ENCODE results near the gene OR6Y1. TPM values are rescaled to one million over a fixed set of nuclear protein-coding genes. Genes with fewer than 3 reads are reported as not detected.

OR6Y1 gene
- total RNA-seq, 4 donors from 2014 or later: not detected

- H3K36me3 ChIP-seq: no peaks in the 10 kb centered on the region
- no peak for TF ChIP-seq POLR2A (IDR thresholded peaks at IDR 0.05)
- TF ChIP-seq, protein P1, sequence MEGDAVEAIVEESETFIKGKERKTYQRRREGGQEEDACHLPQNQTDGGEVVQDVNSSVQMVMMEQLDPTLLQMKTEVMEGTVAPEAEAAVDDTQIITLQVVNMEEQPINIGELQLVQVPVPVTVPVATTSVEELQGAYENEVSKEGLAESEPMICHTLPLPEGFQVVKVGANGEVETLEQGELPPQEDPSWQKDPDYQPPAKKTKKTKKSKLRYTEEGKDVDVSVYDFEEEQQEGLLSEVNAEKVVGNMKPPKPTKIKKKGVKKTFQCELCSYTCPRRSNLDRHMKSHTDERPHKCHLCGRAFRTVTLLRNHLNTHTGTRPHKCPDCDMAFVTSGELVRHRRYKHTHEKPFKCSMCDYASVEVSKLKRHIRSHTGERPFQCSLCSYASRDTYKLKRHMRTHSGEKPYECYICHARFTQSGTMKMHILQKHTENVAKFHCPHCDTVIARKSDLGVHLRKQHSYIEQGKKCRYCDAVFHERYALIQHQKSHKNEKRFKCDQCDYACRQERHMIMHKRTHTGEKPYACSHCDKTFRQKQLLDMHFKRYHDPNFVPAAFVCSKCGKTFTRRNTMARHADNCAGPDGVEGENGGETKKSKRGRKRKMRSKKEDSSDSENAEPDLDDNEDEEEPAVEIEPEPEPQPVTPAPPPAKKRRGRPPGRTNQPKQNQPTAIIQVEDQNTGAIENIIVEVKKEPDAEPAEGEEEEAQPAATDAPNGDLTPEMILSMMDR (IDR thresholded peaks at IDR 0.05 in 4 of 5, conservative IDR thresholded peaks at IDR 0.05 in 1 of 5): no peak
- no peak for ATAC-seq
- in situ Hi-C loops (cut with MboI; ENCODE audit: low sequenced_read_pairs in 4 of 4) (no loop called here), intact Hi-C loops (cut with DNase I; ENCODE audit: low total_unique reads) (no loop called here)
- H3K27me3 ChIP-seq: no peaks in the 10 kb centered on the region
- H3K27ac ChIP-seq: no peak overlapping the region
- no peak for DNase-seq
- no peaks in the 10 kb centered on the region for H3K4me1 ChIP-seq
- no peak overlapping the region for H3K4me3 ChIP-seq
- no peaks in the 10 kb centered on the region for H3K9me3 ChIP-seq
Observed at GRCh38 chr1:158559696-158560095, 5.5 kb upstream of the OR6Y1 start.

DNA sequence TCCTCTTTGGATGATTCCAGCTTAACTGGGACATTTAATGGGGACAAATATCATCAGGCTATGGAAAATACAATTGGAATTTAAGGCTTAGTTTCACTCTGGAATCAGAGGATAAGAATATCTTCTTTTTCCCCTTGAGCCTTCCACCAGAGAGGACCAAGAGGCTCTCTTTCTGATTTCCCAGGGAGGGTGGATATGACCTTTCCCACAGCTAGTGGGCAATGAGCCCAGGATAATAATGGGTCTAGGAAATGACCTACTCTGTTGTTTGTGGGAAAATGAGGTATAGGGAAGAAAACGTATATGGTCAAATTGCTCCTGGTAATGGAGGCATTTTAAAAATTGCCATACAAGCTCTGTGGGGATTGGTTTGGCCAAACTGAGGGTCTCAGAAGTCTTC lies 1.9 kb downstream of the OR6Y1 start:
- Histone ChIP-seq H3K4me3 (no peak overlapping the region), H3K27ac (no peak overlapping the region), H3K27me3 (no peaks in the 10 kb centered on the region), H3K4me1 (no peaks in the 10 kb centered on the region), H3K9me3 (no peaks in the 10 kb centered on the region), H3K36me3 (no peaks in the 10 kb centered on the region)
- intact Hi-C loops (cut with DNase I; ENCODE audit: low total_unique reads) (no loop called here), in situ Hi-C loops (cut with MboI; ENCODE audit: low sequenced_read_pairs in 4 of 4) (no loop called here)
- ATAC-seq (no peak), DNase-seq (no peak)
- TF ChIP-seq, protein P1 (IDR thresholded peaks at IDR 0.05 in 4 of 5, conservative IDR thresholded peaks at IDR 0.05 in 1 of 5): no peak
- no peak for TF ChIP-seq POLR2A (IDR thresholded peaks at IDR 0.05)

DNA sequence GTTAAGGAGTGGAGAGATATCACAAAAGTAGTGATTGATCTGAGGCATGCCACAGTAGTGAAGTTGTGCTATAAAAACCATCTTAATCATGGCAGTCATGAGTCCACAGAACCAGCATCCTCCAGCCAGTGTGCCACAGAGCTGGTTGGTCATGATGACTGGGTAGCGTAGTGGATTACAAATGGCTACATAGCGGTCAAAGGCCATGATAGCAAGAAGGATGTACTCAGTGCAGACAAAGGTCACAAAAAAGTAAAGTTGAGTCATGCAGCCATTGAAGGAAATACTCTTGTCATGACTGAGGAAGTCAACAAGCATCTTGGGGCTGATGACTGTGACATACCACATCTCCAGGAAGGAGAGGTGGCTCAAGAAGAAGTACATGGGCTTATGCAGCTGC lies 6.7 kb downstream of the OR6Y1 start:
- DNase-seq (no peak), ATAC-seq (no peak)
- Histone ChIP-seq H3K4me3 (no peak overlapping the region), H3K9me3 (no peaks in the 10 kb centered on the region), H3K27me3 (no peaks in the 10 kb centered on the region), H3K27ac (no peak overlapping the region), H3K36me3 (no peaks in the 10 kb centered on the region), H3K4me1 (no peaks in the 10 kb centered on the region)
- in situ Hi-C loops (cut with MboI; ENCODE audit: low sequenced_read_pairs in 4 of 4): no loop called here
- TF ChIP-seq, protein P1 (IDR thresholded peaks at IDR 0.05 in 4 of 5, conservative IDR thresholded peaks at IDR 0.05 in 1 of 5): no peak
- no peak for TF ChIP-seq POLR2A (IDR thresholded peaks at IDR 0.05)
- intact Hi-C loops (cut with DNase I; ENCODE audit: low total_unique reads): no loop called here

DNA sequence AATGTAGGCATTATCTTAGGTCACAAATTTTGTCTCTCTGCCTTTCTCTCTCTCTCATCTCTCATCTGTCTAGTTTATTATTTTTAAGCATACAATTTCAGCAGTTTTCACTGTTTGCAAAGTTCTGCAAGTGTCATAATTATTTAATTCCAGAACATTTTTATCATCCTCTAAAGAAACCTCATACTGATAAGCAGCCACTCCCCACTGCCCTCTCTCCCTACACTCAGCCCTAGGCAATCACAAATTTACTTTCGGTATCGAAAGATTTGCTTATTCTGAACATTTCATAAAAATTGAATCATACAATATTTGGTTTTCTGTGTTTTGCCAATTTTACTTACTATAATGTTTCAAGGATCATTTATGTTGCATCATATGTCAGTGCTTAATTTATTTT lies 16.6 kb downstream of the OR6Y1 start:
- intact Hi-C loops (cut with DNase I; ENCODE audit: low total_unique reads): no loop called here
- Histone ChIP-seq H3K4me1 (no peaks in the 10 kb centered on the region), H3K27me3 (no peaks in the 10 kb centered on the region), H3K36me3 (no peaks in the 10 kb centered on the region), H3K27ac (no peak overlapping the region), H3K9me3 (no peaks in the 10 kb centered on the region), H3K4me3 (no peak overlapping the region)
- in situ Hi-C loops (cut with MboI; ENCODE audit: low sequenced_read_pairs in 4 of 4): no loop called here
- ATAC-seq (no peak), DNase-seq (no peak)
- TF ChIP-seq POLR2A (IDR thresholded peaks at IDR 0.05): no peak
- TF ChIP-seq, protein P1 (IDR thresholded peaks at IDR 0.05 in 4 of 5, conservative IDR thresholded peaks at IDR 0.05 in 1 of 5): no peak

DNA sequence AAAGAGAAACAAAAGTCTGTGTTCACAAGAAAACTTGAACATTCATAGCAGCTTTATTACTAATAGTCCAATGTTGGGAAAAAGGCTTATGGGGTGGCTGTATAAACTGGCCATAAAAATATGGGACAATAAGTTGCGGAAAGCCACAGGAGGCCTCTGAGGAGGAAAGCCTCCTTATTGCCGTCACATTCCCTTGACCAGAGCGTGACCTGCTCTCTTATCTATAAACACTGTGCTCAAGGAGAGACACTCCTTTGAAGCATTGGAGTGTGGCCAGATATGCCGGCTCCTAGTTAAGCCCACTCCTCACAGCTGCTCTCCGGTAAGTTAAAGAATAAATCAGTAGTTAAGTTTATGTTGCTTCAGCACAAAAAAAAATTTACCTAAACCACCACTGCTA lies 19.7 kb downstream of the OR6Y1 start:
- no peak for TF ChIP-seq POLR2A (IDR thresholded peaks at IDR 0.05)
- TF ChIP-seq, protein P1 (IDR thresholded peaks at IDR 0.05 in 4 of 5, conservative IDR thresholded peaks at IDR 0.05 in 1 of 5): no peak
- intact Hi-C loops (cut with DNase I; ENCODE audit: low total_unique reads) (no loop called here), in situ Hi-C loops (cut with MboI; ENCODE audit: low sequenced_read_pairs in 4 of 4) (no loop called here)
- H3K27me3 ChIP-seq: no peaks in the 10 kb centered on the region
- H3K36me3 ChIP-seq: no peaks in the 10 kb centered on the region
- no peak for DNase-seq
- no peak overlapping the region for H3K27ac ChIP-seq
- H3K9me3 ChIP-seq: no peaks in the 10 kb centered on the region
- H3K4me1 ChIP-seq: no peaks in the 10 kb centered on the region
- ATAC-seq: no peak
- no peak overlapping the region for H3K4me3 ChIP-seq

Data from gastrocnemius medialis (tissue), 4 donors.